Measurements from ENCODE around the gene PRR16.
A peak's percentile ranks its signal among the peaks of the same experiment; 100 is the strongest.

The PRR16 gene

DNA sequence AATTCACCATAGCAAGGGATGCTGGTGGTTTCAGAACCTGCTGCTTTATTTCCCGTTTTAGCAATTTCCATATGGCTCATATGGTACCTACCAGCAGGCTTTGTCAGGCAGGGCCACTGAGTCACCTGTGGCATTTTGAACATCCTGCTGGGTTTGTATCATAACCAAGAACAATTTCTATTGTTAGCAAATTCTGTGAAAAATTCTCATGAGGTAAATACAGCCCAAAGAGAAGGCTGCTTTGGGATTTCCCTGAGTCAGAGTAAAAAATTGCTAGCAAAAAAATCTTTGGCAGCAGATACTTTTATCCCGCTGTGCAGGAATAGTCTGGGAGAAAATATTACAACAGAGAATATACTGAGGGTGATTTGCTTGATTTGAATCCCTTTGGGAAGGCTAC lies 52.7 kb downstream of the PRR16 start:
- Histone ChIP-seq H3K36me3 (ENCODE audit: insufficient read depth, low read length) (no peaks in the 10 kb centered on the region; the same call in 1 of the 2 replicates), H3K79me2 (ENCODE audit: control insufficient read depth, insufficient read depth, low read length, unreplicated experiment) (peaks cover 35% of the 10 kb centered on the region), H3K4me1 (ENCODE audit: control insufficient read depth, insufficient read depth, low read length, unreplicated experiment) (peaks cover 5% of the 10 kb centered on the region), H3K27me3 (ENCODE audit: insufficient read depth, low read length) (no peaks in the 10 kb centered on the region), H2AFZ (ENCODE audit: low read length, unreplicated experiment) (no peak overlapping the region), H3K4me3 (ENCODE audit: low read depth, low read length) (no peak overlapping the region), H3K27ac (ENCODE audit: low read depth, low read length) (no peak overlapping the region)

DNA sequence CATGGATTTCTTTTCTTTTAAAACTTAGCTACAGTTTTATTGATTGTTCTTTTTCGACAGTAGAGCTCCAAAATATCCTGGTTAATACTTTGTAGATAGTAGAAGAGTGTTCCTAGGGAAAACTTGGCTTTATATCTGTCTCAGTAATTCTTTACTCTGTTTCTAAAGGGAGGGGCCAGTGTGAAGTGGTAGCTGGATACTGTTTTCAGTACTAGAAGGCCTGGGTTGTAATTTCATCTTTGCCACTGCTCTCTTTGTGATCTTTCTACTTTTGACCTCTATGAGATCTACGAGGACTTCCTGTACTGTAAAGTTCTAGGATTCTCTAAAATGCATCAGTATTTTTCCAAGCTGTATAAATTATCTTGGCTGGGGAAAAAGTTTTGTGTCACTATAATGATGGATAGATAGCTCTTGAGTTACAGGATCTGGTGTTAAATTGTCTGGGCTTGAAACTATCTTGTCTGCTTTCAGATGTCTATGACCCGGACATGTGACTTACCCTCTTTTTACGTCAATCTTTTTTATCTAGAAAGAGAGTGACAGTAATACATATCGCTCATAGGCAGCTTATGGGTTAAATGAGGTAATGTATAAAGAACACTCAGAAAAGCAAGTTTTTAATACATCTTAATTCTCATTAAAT lies 53.6 kb downstream of the PRR16 start:
- Histone ChIP-seq H3K79me2 (ENCODE audit: control insufficient read depth, insufficient read depth, low read length, unreplicated experiment) (peaks cover 33% of the 10 kb centered on the region), H3K4me1 (ENCODE audit: control insufficient read depth, insufficient read depth, low read length, unreplicated experiment) (peaks cover 5% of the 10 kb centered on the region), H3K36me3 (ENCODE audit: insufficient read depth, low read length) (no peaks in the 10 kb centered on the region; the same call in 1 of the 2 replicates), H3K4me3 (ENCODE audit: low read depth, low read length) (no peak overlapping the region), H3K27me3 (ENCODE audit: insufficient read depth, low read length) (no peaks in the 10 kb centered on the region), H2AFZ (ENCODE audit: low read length, unreplicated experiment) (no peak overlapping the region), H3K27ac (ENCODE audit: low read depth, low read length) (no peak overlapping the region)

DNA sequence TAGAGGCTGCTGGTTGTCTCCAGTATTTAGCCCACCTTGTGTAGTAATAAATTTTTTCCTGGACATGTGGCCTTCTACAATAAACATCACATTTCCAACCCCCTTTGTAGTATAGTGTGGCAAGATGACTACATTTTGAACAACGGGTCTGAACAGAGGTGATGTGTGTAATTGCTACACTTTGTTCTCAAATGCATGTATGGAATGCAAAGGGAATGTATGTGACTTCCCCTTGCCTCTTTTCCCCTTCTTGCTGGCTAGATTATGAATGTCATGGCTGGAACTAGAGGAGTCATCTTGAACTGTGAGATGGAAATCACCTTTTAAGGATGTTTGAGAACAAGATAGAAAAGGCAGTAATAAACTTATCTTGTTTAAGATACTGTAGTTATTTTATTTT lies 54.5 kb downstream of the PRR16 start:
- Histone ChIP-seq H3K36me3 (ENCODE audit: insufficient read depth, low read length) (no peaks in the 10 kb centered on the region; the same call in 1 of the 2 replicates), H3K27me3 (ENCODE audit: insufficient read depth, low read length) (no peaks in the 10 kb centered on the region), H3K79me2 (ENCODE audit: control insufficient read depth, insufficient read depth, low read length, unreplicated experiment) (peaks cover 27% of the 10 kb centered on the region), H2AFZ (ENCODE audit: low read length, unreplicated experiment) (no peak overlapping the region), H3K27ac (ENCODE audit: low read depth, low read length) (no peak overlapping the region), H3K4me3 (ENCODE audit: low read depth, low read length) (no peak overlapping the region), H3K4me1 (ENCODE audit: control insufficient read depth, insufficient read depth, low read length, unreplicated experiment) (peaks cover 5% of the 10 kb centered on the region)

DNA sequence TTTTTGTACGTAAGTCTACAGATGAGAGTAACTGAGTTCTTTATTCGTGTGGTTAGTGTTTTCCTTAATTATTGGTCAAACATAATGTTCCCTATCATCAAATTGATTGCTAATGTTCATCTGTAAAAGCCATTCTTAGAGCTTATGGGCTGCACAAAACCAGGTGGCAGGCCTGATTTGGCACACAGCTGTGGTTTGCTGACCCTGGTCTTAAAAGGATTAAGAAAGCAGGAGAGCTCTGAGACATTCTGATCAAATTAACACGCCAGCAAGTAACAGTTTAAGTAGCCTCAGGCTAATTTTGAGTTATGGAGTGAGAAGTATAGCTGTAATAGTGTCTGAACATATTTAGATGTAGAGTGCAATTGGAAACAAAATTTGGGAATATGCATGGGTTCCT lies 63.2 kb downstream of the PRR16 start:
- Histone ChIP-seq H3K27ac (ENCODE audit: low read depth, low read length) (no peak overlapping the region), H3K36me3 (ENCODE audit: insufficient read depth, low read length) (no peaks in the 10 kb centered on the region), H3K79me2 (ENCODE audit: control insufficient read depth, insufficient read depth, low read length, unreplicated experiment) (peaks cover 14% of the 10 kb centered on the region)

DNA sequence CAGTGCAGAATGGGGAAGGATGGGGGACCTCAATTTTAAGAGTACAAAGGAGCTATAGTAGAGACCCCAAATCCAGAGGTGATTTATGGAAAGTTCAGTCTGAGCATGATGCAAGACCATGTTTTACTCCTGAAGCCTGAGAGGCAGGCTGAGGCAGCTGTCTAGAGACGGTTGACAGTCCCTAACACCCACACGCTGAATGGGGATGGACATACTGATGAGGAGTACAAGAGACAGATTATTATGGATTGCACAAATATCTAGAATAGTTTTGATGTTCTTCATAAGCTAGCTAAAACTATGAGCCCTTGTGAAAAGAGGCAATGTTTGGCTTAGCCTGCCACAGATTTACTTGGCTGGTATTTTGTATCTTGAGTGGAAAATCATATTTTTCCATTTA lies 64.5 kb downstream of the PRR16 start:
- H2AFZ ChIP-seq (ENCODE audit: low read length, unreplicated experiment) = no peak overlapping the region
- no peak overlapping the region for H3K27ac ChIP-seq (ENCODE audit: low read depth, low read length)
- peaks cover 16% of the 10 kb centered on the region for H3K4me1 ChIP-seq (ENCODE audit: control insufficient read depth, insufficient read depth, low read length, unreplicated experiment)
- peaks cover 14% of the 10 kb centered on the region for H3K79me2 ChIP-seq (ENCODE audit: control insufficient read depth, insufficient read depth, low read length, unreplicated experiment)
- no peaks in the 10 kb centered on the region for H3K27me3 ChIP-seq (ENCODE audit: insufficient read depth, low read length)
- H3K4me3 ChIP-seq (ENCODE audit: low read depth, low read length) = no peak overlapping the region
- H3K36me3 ChIP-seq (ENCODE audit: insufficient read depth, low read length) = no peaks in the 10 kb centered on the region

More for the DNA sequence above, 63.2 kb downstream of the PRR16 start:
- Histone ChIP-seq H3K4me1 (ENCODE audit: control insufficient read depth, insufficient read depth, low read length, unreplicated experiment) (peaks cover 16% of the 10 kb centered on the region), H3K27me3 (ENCODE audit: insufficient read depth, low read length) (no peaks in the 10 kb centered on the region), H2AFZ (ENCODE audit: low read length, unreplicated experiment) (no peak overlapping the region), H3K4me3 (ENCODE audit: low read depth, low read length) (no peak overlapping the region)

DNA sequence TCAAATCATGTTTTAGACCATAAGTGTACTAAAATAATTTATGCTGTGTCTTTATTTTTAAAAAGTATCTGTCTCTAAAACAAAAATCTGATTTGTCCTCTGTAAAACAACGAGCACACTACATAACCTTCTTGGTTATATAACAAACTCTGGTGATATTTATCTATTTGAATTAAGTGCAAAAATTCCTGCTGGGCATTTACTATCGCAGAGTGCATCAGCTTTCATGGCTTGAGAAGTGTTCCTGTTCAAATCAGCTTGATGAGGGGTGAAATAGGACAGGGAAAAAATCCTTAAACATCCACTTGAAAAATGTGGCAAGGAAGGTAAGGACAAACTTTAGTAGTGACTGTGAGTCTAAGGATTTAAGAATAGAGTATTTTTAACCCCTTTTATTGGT lies 65.3 kb downstream of the PRR16 start:
- H3K27me3 ChIP-seq (ENCODE audit: insufficient read depth, low read length) = no peaks in the 10 kb centered on the region
- no peak overlapping the region for H3K27ac ChIP-seq (ENCODE audit: low read depth, low read length)
- H2AFZ ChIP-seq (ENCODE audit: low read length, unreplicated experiment) = no peak overlapping the region
- H3K4me3 ChIP-seq (ENCODE audit: low read depth, low read length) = no peak overlapping the region
- no peaks in the 10 kb centered on the region for H3K36me3 ChIP-seq (ENCODE audit: insufficient read depth, low read length)
- H3K79me2 ChIP-seq (ENCODE audit: control insufficient read depth, insufficient read depth, low read length, unreplicated experiment) = peaks cover 17% of the 10 kb centered on the region
- peaks cover 19% of the 10 kb centered on the region for H3K4me1 ChIP-seq (ENCODE audit: control insufficient read depth, insufficient read depth, low read length, unreplicated experiment)

DNA sequence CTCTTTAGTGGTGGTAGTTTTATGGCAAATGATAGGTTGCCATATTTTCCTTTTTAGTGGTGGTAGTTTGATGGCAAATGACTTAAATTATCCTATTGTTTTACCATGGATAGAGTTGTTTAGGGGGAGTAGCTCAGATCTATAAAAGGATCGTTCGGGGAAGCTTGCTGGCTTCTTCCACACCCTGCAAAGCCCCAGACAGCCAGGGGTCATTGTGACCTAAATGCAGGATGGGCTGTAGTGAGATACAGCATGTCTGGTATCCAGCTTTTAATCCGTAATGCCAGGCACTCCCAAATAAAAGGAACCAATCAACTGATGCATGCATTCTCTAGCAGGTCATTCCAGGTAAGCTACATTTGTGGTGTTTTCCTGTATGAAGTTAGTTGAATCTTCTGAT lies 67.1 kb downstream of the PRR16 start:
- H2AFZ ChIP-seq (ENCODE audit: low read length, unreplicated experiment) = no peak overlapping the region

DNA sequence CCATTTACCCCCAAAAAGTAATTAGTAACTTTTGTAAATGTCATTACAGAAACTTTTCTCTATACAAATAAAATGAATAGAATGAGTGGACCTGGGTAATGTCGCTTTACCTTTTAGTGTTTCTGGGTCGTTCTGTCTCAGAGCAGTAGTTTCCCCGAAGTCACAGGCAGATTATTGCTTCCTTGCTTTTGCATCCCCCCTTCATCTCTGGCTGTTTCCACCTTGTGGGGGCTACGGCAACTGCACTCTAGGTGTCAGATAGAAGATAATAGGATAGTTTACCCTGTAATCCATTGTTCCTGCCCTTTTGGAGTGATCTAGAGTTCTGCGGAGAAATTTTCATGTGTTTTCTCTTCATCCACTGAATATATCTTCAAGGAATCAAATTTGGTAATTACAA lies 68.7 kb downstream of the PRR16 start:
- no peak overlapping the region for H2AFZ ChIP-seq (ENCODE audit: low read length, unreplicated experiment)
- no peak overlapping the region for H3K27ac ChIP-seq (ENCODE audit: low read depth, low read length)
- H3K4me1 ChIP-seq (ENCODE audit: control insufficient read depth, insufficient read depth, low read length, unreplicated experiment) = peaks cover 26% of the 10 kb centered on the region
- H3K4me3 ChIP-seq (ENCODE audit: low read depth, low read length) = no peak overlapping the region
- H3K79me2 ChIP-seq (ENCODE audit: control insufficient read depth, insufficient read depth, low read length, unreplicated experiment) = peaks cover 16% of the 10 kb centered on the region
- no peaks in the 10 kb centered on the region for H3K27me3 ChIP-seq (ENCODE audit: insufficient read depth, low read length)
- no peaks in the 10 kb centered on the region; the same call in 1 of the 2 replicates for H3K36me3 ChIP-seq (ENCODE audit: insufficient read depth, low read length)

More for the DNA sequence above, 67.1 kb downstream of the PRR16 start:
- Histone ChIP-seq H3K4me1 (ENCODE audit: control insufficient read depth, insufficient read depth, low read length, unreplicated experiment) (peaks cover 25% of the 10 kb centered on the region), H3K36me3 (ENCODE audit: insufficient read depth, low read length) (no peaks in the 10 kb centered on the region; the same call in 1 of the 2 replicates), H3K4me3 (ENCODE audit: low read depth, low read length) (no peak overlapping the region), H3K27me3 (ENCODE audit: insufficient read depth, low read length) (no peaks in the 10 kb centered on the region), H3K27ac (ENCODE audit: low read depth, low read length) (no peak overlapping the region), H3K79me2 (ENCODE audit: control insufficient read depth, insufficient read depth, low read length, unreplicated experiment) (peaks cover 12% of the 10 kb centered on the region)

DNA sequence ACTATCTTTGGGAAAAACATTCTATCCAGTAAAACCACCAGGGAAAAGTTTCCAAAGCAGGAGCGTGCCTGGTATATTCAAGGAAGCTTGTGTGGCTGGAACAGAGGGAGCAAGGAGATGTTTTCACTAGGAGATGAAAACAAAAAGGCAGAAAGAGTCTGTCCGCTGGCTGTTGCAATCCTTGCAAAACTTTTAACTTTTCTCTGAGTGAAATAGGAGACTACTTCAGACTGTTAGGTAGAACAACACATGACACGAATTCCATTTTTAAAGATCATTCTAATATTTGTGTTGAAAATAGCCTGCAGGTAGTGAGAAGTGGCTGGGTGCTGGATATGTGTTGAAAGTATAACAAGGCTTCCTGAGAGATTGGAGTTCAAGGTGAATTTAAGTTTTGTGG lies 69.5 kb downstream of the PRR16 start:
- H2AFZ ChIP-seq (ENCODE audit: low read length, unreplicated experiment) = no peak overlapping the region
- peaks cover 32% of the 10 kb centered on the region for H3K4me1 ChIP-seq (ENCODE audit: control insufficient read depth, insufficient read depth, low read length, unreplicated experiment)
- peaks cover 16% of the 10 kb centered on the region for H3K79me2 ChIP-seq (ENCODE audit: control insufficient read depth, insufficient read depth, low read length, unreplicated experiment)
- H3K27ac ChIP-seq (ENCODE audit: low read depth, low read length) = no peak overlapping the region
- no peak overlapping the region for H3K4me3 ChIP-seq (ENCODE audit: low read depth, low read length)
- H3K36me3 ChIP-seq (ENCODE audit: insufficient read depth, low read length) = no peaks in the 10 kb centered on the region; the same call in 1 of the 2 replicates
- no peaks in the 10 kb centered on the region for H3K27me3 ChIP-seq (ENCODE audit: insufficient read depth, low read length)

DNA sequence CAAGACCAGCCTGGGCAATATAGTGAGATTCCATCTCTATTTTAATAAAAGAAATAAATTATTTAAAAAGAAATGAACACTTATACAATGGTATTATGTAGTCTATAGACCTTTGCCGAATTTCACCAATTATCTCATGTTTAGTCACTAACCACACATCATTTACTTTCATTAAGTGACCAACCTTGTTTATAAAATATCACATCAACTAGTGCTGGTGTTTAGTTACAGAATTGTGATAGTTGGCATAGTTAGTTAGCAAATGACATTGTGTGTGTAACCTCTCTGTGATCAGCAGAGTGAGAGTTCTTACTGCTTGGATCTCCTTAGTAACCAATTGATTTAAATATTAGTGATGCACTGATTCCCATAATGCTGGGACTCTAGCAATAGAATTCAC lies 71.8 kb downstream of the PRR16 start:
- no peak overlapping the region for H3K4me3 ChIP-seq (ENCODE audit: low read depth, low read length)
- no peaks in the 10 kb centered on the region; the same call in 1 of the 2 replicates for H3K36me3 ChIP-seq (ENCODE audit: insufficient read depth, low read length)
- peaks cover 43% of the 10 kb centered on the region for H3K4me1 ChIP-seq (ENCODE audit: control insufficient read depth, insufficient read depth, low read length, unreplicated experiment)
- no peaks in the 10 kb centered on the region for H3K27me3 ChIP-seq (ENCODE audit: insufficient read depth, low read length)
- H2AFZ ChIP-seq (ENCODE audit: low read length, unreplicated experiment) = no peak overlapping the region
- H3K27ac ChIP-seq (ENCODE audit: low read depth, low read length) = no peak overlapping the region
- peaks cover 20% of the 10 kb centered on the region for H3K79me2 ChIP-seq (ENCODE audit: control insufficient read depth, insufficient read depth, low read length, unreplicated experiment)

DNA sequence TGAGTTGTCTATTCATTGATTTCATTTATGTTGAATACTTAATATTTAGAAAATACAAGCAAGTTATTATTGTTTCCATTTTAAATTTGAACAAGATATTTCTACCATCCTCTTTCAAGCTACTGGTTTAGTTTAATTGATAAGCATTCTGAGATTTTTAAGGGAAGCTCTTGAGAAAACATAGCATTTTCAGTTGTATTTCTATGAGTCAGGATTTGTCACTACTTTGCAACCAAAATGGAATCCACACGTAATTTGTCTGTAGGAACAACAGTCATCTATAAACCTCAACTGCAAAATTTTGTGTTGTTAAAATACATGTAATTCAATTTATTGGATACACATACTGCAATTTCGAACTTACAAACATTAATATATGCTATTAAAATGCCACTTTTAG lies 74.0 kb downstream of the PRR16 start:
- H3K4me1 ChIP-seq (ENCODE audit: control insufficient read depth, insufficient read depth, low read length, unreplicated experiment) = peaks cover 46% of the 10 kb centered on the region
- H3K27ac ChIP-seq (ENCODE audit: low read depth, low read length) = peak overlapping the region; percentile 90
- peak overlapping the region; percentile 86 for H2AFZ ChIP-seq (ENCODE audit: low read length, unreplicated experiment)
- H3K79me2 ChIP-seq (ENCODE audit: control insufficient read depth, insufficient read depth, low read length, unreplicated experiment) = peaks cover 32% of the 10 kb centered on the region
- no peaks in the 10 kb centered on the region; the same call in 1 of the 2 replicates for H3K36me3 ChIP-seq (ENCODE audit: insufficient read depth, low read length)
- peak overlapping the region; percentile 63 for H3K4me3 ChIP-seq (ENCODE audit: low read depth, low read length)
- no peaks in the 10 kb centered on the region for H3K27me3 ChIP-seq (ENCODE audit: insufficient read depth, low read length)
